Suprapubic skin (tissue), 4 donors: ENCODE measurements around the gene TPRA1. TPM values are rescaled to one million over a fixed set of nuclear protein-coding genes. Genes with fewer than 3 reads are reported as not detected.

ENCODE experiments used
- DNase-seq, 2 donors: peaks; one replicate each; pipeline ENCODE4 v3.0.0-alpha.2; 2019; ENCODE audit warnings: low spot score in 2 of 2
- H3K27ac ChIP-seq: fragments of 200-600 bp; sonication (generic); one replicate; pipeline ENCODE4 v1.5.1; 2019
- H3K27me3 ChIP-seq: fragments of 200-600 bp; sonication (generic); one replicate; pipeline ENCODE4 v1.5.1; 2019
- H3K36me3 ChIP-seq: fragments of 200-600 bp; sonication (generic); one replicate; pipeline ENCODE4 v1.5.1; 2019
- H3K4me1 ChIP-seq: fragments of 200-600 bp; sonication (generic); one replicate; pipeline ENCODE4 v1.5.1; 2019
- H3K4me3 ChIP-seq: fragments of 200-600 bp; sonication (generic); one replicate; pipeline ENCODE4 v1.5.1; 2019; ENCODE audit warnings: mild to moderate bottlenecking
- H3K9me3 ChIP-seq: fragments of 200-600 bp; sonication (generic); one replicate; pipeline ENCODE4 v1.5.1; 2019
- CTCF ChIP-seq, 2 donors: fragments of 200-600 bp in 1 of 2; fragments of 450-650 bp in 1 of 2; sonication (generic) in 1 of 2; IDR thresholded peaks; one replicate each; pipeline ENCODE4 v1.5.1; 2016 to 2019; ENCODE audit warnings: antibody characterized with exemption in 2 of 2, mild to moderate bottlenecking in 1 of 2, moderate library complexity in 1 of 2
- EP300 ChIP-seq: sonication (generic); formaldehyde crosslinking; IDR thresholded peaks from one replicate; pipeline ENCODE4 v1.6.1; 2017; ENCODE audit warnings: antibody characterized with exemption
- POLR2A ChIP-seq, 2 donors: fragments of 450-650 bp; IDR thresholded peaks; one replicate each; pipeline ENCODE4 v1.6.1; 2017; ENCODE audit warnings: antibody characterized with exemption in 2 of 2, mild to moderate bottlenecking in 2 of 2, moderate library complexity in 2 of 2
- POLR2AphosphoS5 ChIP-seq, 3 donors: sonication (generic); formaldehyde crosslinking; IDR thresholded peaks; one replicate each; pipeline ENCODE4 v1.6.1; 2017; ENCODE audit warnings: antibody characterized with exemption in 3 of 3
- WGBS: methylation state at CpG from one replicate; pipeline ENCODE4 v1.1.5; 2018; 5-methylcytosine and 5-hydroxymethylcytosine counted together
- total RNA-seq, 4 donors: library from RNA; depleted of rRNA; stranded (reverse); fragments of >200 nt; gene quantifications; one replicate each; pipeline ENCODE4 v1.1.0, GENCODE V29; 2016

Gene TPRA1
- total RNA-seq, 4 donors from 2014 or later, result 43.7 to 82.3 (median 64.3) TPM

DNA sequence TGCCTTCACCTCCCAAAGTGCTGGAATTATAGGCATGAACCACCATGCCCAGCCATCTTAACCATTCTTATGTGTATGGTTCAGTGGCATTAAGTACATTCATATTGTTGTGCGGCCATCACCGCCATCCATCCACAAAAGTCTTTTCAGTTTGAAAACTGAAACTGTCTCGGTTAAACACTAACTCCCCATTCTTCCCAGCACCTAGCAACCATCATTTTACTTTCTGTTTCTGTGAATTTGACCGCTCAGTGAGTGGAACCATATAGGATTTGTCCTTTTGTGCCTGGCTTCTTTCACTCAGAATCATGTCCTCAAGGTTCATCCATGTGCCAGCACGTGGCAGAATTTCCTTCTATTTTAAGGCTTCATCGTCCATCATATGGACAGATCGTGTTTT lies 13.5 kb upstream of the TPRA1 start:
- WGBS, result 85% methylated on average over 7 of the region's 7 CpGs
- Histone ChIP-seq H3K36me3 (peaks cover 46% of the 10 kb centered on the region), H3K27ac (no peak overlapping the region), H3K4me1 (peaks cover 4% of the 10 kb centered on the region), H3K4me3 (no peak overlapping the region), H3K27me3 (no peaks in the 10 kb centered on the region), H3K9me3 (no peaks in the 10 kb centered on the region)
- no peak for DNase-seq
- TF ChIP-seq POLR2A (IDR thresholded peaks at IDR 0.05) (no peak), POLR2AphosphoS5 (IDR thresholded peaks at IDR 0.05) (no peak), EP300 (no peak), CTCF (IDR thresholded peaks at IDR 0.05) (no peak)

DNA sequence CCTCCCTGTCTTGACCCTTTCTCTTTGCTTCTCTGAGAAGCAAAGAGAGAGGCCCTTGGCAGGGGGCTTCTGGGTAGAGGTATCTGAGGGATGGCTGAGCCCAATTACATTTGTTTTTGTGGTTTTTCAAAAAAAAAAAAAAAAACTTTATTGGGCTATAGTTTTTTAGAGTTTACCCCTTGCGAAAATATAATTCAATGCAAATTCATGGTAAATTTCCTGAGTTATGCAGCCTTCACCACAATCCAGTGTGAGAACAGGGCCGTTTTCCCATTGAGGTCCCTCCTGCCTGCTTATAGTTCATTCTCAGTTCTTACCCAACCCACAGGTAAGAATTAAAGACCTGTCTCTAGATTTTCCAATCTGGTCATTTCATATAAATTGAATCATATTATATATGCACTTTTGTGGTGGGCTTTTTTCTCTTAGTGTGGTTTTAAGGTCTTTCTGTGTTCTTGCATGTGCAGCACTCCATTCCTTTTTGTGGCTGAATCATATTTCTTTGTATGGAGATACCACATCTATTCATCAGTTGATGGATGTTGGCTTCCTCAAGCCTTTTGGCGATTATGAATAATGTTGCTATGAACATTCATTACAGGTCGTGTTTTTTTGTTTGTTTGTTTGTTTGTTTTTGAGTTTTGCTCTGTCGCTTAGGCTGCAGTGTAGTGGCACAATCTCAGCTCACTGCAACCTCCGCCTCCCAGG lies 10.4 kb upstream of the TPRA1 start:
- 86% methylated on average over 6 of the region's 6 CpGs for WGBS

GRCh38 chr3:127598841-127599570 lies 8.5 kb upstream of the TPRA1 start:
- H3K4me3 ChIP-seq, result peak overlapping the region; percentile 58
- no peak for DNase-seq
- no peak for TF ChIP-seq POLR2A (IDR thresholded peaks at IDR 0.05)
- no peak for TF ChIP-seq CTCF (IDR thresholded peaks at IDR 0.05)
- no peak for TF ChIP-seq POLR2AphosphoS5 (IDR thresholded peaks at IDR 0.05)
- TF ChIP-seq EP300, result no peak
- no peaks in the 10 kb centered on the region for H3K36me3 ChIP-seq
- no peaks in the 10 kb centered on the region for H3K9me3 ChIP-seq
- peak overlapping the region; percentile 52 for H3K27ac ChIP-seq
- H3K27me3 ChIP-seq, result no peaks in the 10 kb centered on the region
- 62% methylated on average over 14 of the region's 14 CpGs for WGBS
- H3K4me1 ChIP-seq, result peaks cover 18% of the 10 kb centered on the region

More for the DNA sequence above, 10.4 kb upstream of the TPRA1 start:
- Histone ChIP-seq H3K36me3 (peaks cover 15% of the 10 kb centered on the region), H3K27me3 (no peaks in the 10 kb centered on the region), H3K4me1 (peaks cover 18% of the 10 kb centered on the region), H3K27ac (no peak overlapping the region), H3K9me3 (no peaks in the 10 kb centered on the region), H3K4me3 (no peak overlapping the region)
- TF ChIP-seq POLR2AphosphoS5 (IDR thresholded peaks at IDR 0.05) (no peak), POLR2A (IDR thresholded peaks at IDR 0.05) (no peak), EP300 (no peak), CTCF (IDR thresholded peaks at IDR 0.05) (no peak)
- no peak for DNase-seq

DNA sequence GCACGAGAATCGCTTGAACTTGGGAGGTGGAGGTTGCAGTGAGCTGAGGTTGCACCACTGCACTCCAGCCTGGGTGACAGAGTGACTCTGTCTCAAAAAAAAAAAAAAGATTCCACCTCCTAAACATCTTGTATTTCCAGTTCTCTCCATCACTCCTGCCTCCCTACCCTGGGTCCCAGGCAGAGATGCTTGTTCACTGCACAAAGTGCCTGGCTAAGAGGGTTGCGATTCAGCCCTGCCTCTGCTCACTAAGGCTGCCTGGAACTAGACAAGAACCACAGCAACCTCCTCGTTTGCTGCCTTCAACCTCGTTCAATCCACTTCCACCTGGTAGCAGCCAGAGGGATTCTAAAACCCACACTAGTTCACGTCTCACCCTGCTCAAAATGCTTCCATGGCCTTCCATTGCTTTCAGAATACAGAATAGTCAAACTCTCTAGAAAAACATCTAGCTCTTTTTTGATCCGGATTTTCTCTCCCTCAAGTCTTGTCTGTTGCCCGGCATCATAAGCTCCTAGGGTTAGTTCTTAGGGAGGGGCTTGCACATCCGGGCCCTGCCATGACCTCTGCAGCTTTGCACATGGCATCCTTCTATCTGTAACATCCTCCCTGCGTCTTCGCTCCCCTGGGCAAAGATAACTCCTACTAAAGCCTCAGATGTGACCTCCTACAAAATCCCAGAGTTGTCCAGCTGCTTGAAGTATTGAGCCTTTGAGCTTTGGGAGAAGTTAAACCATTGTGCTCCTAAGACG lies 6.7 kb upstream of the TPRA1 start:
- no peak for TF ChIP-seq EP300
- no peak for TF ChIP-seq POLR2A (IDR thresholded peaks at IDR 0.05)
- no peak for TF ChIP-seq CTCF (IDR thresholded peaks at IDR 0.05)
- no peak for TF ChIP-seq POLR2AphosphoS5 (IDR thresholded peaks at IDR 0.05)
- no peak for DNase-seq
- 77% methylated on average over 12 of the region's 12 CpGs for WGBS
- H3K36me3 ChIP-seq, result no peaks in the 10 kb centered on the region
- peaks cover 18% of the 10 kb centered on the region for H3K4me1 ChIP-seq
- H3K9me3 ChIP-seq, result no peaks in the 10 kb centered on the region
- H3K27me3 ChIP-seq, result no peaks in the 10 kb centered on the region
- H3K27ac ChIP-seq, result no peak overlapping the region
- H3K4me3 ChIP-seq, result peak overlapping the region; percentile 58

DNA sequence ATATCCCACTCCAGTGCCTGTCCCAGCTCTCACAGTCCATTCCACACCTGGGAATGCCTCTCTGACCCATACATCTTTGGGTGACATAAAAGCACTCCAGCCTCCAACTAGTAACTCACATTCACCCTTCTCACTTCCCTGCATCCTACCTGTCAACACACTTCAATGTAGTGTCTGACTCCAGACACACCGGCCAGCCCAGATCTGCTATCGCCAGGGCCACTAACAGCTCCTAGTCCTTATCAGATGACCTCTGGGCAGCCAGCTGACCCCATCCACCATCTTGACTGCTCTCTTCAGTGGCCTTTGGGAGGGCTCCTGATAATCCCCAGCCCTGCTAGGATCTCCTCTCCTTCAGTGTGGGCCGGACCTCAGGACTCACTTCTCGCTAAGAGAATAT lies 4.8 kb upstream of the TPRA1 start:
- Histone ChIP-seq H3K4me1 (peaks cover 31% of the 10 kb centered on the region), H3K36me3 (no peaks in the 10 kb centered on the region), H3K4me3 (no peak overlapping the region), H3K9me3 (no peaks in the 10 kb centered on the region), H3K27ac (no peak overlapping the region), H3K27me3 (no peaks in the 10 kb centered on the region)
- no peak for DNase-seq
- WGBS, result 85% methylated on average over 4 of the region's 4 CpGs
- TF ChIP-seq POLR2AphosphoS5 (IDR thresholded peaks at IDR 0.05), result no peak
- no peak for TF ChIP-seq CTCF (IDR thresholded peaks at IDR 0.05)
- no peak for TF ChIP-seq EP300
- no peak for TF ChIP-seq POLR2A (IDR thresholded peaks at IDR 0.05)
